Measurements from ENCODE around the gene PHLDB2. TPM values are rescaled to one million over a fixed set of nuclear protein-coding genes. Genes with fewer than 3 reads are reported as not detected.

The PHLDB2 gene
- total and polyA plus RNA-seq, 2 of the 4 experiments (the other 2 are of a cell fraction), result 10.6 to 28.7 TPM

- ATAC-seq (ENCODE audit: low read depth) (no peak), DNase-seq (no peak)
- Histone ChIP-seq H4K91ac (ENCODE audit: insufficient read depth, low read depth, low read length) (no peak overlapping the region), H3K9ac (ENCODE audit: low read depth, low read length) (no peak overlapping the region), H2BK20ac (ENCODE audit: low read depth, low read length) (peak overlapping the region; percentile 34; the same call in 1 of the 2 replicates), H2AFZ (replicated peaks; ENCODE audit: low read length, poor library complexity) (no peak overlapping the region), H4K20me1 (ENCODE audit: insufficient read depth, low read length) (no peaks in the 10 kb centered on the region), H2BK5ac (ENCODE audit: low read depth, low read length, poor library complexity, severe bottlenecking) (no peak overlapping the region), H3K4me2 (ENCODE audit: low read depth, low read length) (no peak overlapping the region), H3K14ac (replicated peaks; ENCODE audit: low read depth, low read length) (0 out of 2 replicates have a peak overlapping the region, but pooled peaks have one; percentile 30), H3K9me3 (ENCODE audit: control insufficient read depth, insufficient read depth, low read length) (no peaks in the 10 kb centered on the region), H2BK15ac (ENCODE audit: low read depth, low read length) (no peak overlapping the region), H4K5ac (ENCODE audit: low read depth, low read length) (peak overlapping the region; percentile 14; the same call in 1 of the 2 replicates), H3K56ac (ENCODE audit: extremely low read depth, insufficient read depth, low read length) (no peak overlapping the region), H2BK120ac (ENCODE audit: low read depth, low read length) (peak overlapping the region; percentile 39; the same call in 1 of the 2 replicates), H3K18ac (ENCODE audit: low read depth, low read length) (no peak overlapping the region; the same call in 1 of the 2 replicates), H3K27ac (ENCODE audit: insufficient read depth, low read length) (no peak overlapping the region), H3K79me1 (ENCODE audit: low read depth in 1 of 2, low read length in 2 of 2) (no peaks in the 10 kb centered on the region), H3K23ac (ENCODE audit: low read depth, low read length) (no peak overlapping the region), H3K4me1 (ENCODE audit: control insufficient read depth, insufficient read depth, low read length) (peaks cover 8% of the 10 kb centered on the region; the same call in 1 of the 2 replicates), H3K4me3 (ENCODE audit: insufficient read depth, low read depth, low read length) (no peak overlapping the region), H2AK5ac (ENCODE audit: low read depth, low read length) (no peak overlapping the region), H3K36me3 (ENCODE audit: control insufficient read depth, insufficient read depth, low read length) (no peaks in the 10 kb centered on the region), H3K27me3 (ENCODE audit: control insufficient read depth, insufficient read depth, low read length) (no peaks in the 10 kb centered on the region), H4K8ac (ENCODE audit: low read depth in 2 of 2, low read length in 2 of 2) (no peak overlapping the region), H3K4ac (ENCODE audit: low read depth, low read length) (no peak overlapping the region), H2AK9ac (replicated peaks; ENCODE audit: low read depth, low read length, poor library complexity) (no peak overlapping the region), H3K9me1 (ENCODE audit: insufficient read depth, low read length) (no peaks in the 10 kb centered on the region)
- in situ Hi-C loops (cut with MboI; ENCODE audit: low sequenced_read_pairs) (no loop called here), dilution Hi-C loops (cut with HindIII; ENCODE audit: low sequenced_read_pairs, unreplicated experiment) (no loop called here), intact Hi-C loops (cut with micrococcal nuclease) (loop anchor here (5.0 kb wide), 1 partner anchor 36 kb away; no protein-coding TSS in a partner anchor)
- no TSS peak for BruUV-seq (replicated peaks)
- ChIA-PET CTCF (no interaction called here), POLR2A (ENCODE audit: unreplicated experiment) (no interaction called here)
- no CpG with 5 or more reads among the region's 1 CpG for WGBS, 2 experiments (ENCODE audit: extremely low coverage in 2 of 2, insufficient read length in 1 of 2)
- TF ChIP-seq FOS (IDR thresholded peaks at IDR 0.05; ENCODE audit: low read depth, low read length) (no peak), CEBPB (IDR thresholded peaks at IDR 0.05; ENCODE audit: low read depth, low read length) (no peak), NFE2L2 (IDR thresholded peaks at IDR 0.05; ENCODE audit: low read depth, low read length) (no peak), SMC3 (IDR thresholded peaks at IDR 0.05; ENCODE audit: low read depth, low read length) (no peak), MXI1 (IDR thresholded peaks at IDR 0.05; ENCODE audit: borderline replicate concordance, low read depth, low read length) (no peak), CTCF (conservative IDR thresholded peaks at IDR 0.05; ENCODE audit: low read depth, low read length) (no peak), BHLHE40 (IDR thresholded peaks at IDR 0.05; ENCODE audit: low read depth, low read length) (no peak), RAD21 (IDR thresholded peaks at IDR 0.05; ENCODE audit: low read length) (no peak), MAZ (IDR thresholded peaks at IDR 0.05; ENCODE audit: borderline replicate concordance, low read depth, low read length) (no peak), RCOR1 (IDR thresholded peaks at IDR 0.05; ENCODE audit: insufficient replicate concordance, low read length) (no peak), POLR2A (IDR thresholded peaks at IDR 0.05; ENCODE audit: low read depth, low read length) (no peak), CHD1 (IDR thresholded peaks at IDR 0.05; ENCODE audit: low read depth, low read length) (no peak), RFX5 (IDR thresholded peaks at IDR 0.05; ENCODE audit: low read depth, low read length) (no peak), MAFK (IDR thresholded peaks at IDR 0.05; ENCODE audit: low read depth, low read length) (no peak)
- TF ChIP-seq, protein P1, sequence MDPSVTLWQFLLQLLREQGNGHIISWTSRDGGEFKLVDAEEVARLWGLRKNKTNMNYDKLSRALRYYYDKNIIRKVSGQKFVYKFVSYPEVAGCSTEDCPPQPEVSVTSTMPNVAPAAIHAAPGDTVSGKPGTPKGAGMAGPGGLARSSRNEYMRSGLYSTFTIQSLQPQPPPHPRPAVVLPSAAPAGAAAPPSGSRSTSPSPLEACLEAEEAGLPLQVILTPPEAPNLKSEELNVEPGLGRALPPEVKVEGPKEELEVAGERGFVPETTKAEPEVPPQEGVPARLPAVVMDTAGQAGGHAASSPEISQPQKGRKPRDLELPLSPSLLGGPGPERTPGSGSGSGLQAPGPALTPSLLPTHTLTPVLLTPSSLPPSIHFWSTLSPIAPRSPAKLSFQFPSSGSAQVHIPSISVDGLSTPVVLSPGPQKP (IDR thresholded peaks at IDR 0.05; ENCODE audit: borderline replicate concordance, low read depth, low read length), result no peak
- TF ChIP-seq, protein P2, sequence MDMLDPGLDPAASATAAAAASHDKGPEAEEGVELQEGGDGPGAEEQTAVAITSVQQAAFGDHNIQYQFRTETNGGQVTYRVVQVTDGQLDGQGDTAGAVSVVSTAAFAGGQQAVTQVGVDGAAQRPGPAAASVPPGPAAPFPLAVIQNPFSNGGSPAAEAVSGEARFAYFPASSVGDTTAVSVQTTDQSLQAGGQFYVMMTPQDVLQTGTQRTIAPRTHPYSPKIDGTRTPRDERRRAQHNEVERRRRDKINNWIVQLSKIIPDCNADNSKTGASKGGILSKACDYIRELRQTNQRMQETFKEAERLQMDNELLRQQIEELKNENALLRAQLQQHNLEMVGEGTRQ (IDR thresholded peaks at IDR 0.05; ENCODE audit: low read depth, low read length), result no peak
These were observed 10.8 kb upstream of the PHLDB2 start for GRCh38 chr3:111848283-111848682.

All from IMR-90 (cell line).